Stimulated activated CD8-positive, alpha-beta memory T cell treated with anti-CD3 and anti-CD28 coated beads, Interleukin-15, amount 100 ng/mL, for 48 hours (primary cell): Measurements from ENCODE around the gene MEIS1.

Source experiments
- DNase-seq, 2 donors: peaks; one replicate each; pipeline ENCODE4 v3.0.0-alpha.2; 2020; ENCODE audit warnings: low read depth in 2 of 2

MEIS1 gene

DNA sequence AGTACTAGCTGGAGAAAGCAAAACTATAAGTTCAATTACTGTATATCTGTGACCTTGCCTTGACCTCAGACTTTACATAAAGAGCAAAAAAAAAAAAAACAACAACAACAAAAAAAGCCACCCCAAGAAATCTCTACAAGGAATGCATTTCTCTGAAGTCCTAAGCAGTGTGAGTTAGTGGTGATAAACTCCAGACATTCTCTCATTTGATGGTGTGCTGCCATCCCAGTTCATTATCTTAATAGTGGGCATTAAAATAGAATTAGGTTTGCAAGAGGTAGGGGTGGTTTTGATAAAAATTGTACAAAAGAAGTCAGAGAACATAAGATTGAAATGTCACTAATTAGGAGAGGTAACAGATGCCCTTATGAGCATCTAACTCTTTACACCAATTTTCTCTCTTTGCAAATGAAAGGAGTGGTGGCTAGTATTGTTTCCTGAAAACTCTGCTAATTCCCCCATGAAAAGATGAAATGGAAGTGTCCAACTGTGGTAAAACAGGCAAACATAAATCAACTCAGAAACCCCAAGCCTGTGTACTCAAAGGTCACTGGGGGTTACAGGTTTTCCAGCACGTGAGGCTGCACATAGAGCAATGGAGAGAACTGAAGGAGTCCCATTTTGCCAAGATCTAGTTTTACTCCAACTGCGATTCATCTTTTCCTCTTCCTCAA, 131.9 kb downstream of the MEIS1 start:
- no peak for DNase-seq

DNA sequence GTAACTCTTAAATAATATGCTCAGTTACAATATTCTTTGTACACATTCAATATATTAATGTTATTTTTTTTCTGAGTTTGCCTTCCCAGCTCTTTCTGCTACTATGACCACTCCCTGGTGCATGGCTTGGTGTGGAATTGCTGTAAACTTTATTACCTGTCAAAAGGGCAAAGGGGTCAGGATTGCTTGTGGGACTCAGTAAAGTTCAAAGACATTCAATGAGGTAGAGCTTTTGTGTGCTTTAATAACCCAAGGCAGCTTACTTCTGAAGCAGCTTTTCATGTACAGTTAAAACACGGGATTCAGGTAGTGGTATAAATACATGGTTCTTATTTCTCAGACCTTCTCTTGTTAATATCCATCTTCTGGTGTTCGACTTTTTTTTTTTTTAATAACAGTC, 132.8 kb downstream of the MEIS1 start:
- no peak for DNase-seq

DNA sequence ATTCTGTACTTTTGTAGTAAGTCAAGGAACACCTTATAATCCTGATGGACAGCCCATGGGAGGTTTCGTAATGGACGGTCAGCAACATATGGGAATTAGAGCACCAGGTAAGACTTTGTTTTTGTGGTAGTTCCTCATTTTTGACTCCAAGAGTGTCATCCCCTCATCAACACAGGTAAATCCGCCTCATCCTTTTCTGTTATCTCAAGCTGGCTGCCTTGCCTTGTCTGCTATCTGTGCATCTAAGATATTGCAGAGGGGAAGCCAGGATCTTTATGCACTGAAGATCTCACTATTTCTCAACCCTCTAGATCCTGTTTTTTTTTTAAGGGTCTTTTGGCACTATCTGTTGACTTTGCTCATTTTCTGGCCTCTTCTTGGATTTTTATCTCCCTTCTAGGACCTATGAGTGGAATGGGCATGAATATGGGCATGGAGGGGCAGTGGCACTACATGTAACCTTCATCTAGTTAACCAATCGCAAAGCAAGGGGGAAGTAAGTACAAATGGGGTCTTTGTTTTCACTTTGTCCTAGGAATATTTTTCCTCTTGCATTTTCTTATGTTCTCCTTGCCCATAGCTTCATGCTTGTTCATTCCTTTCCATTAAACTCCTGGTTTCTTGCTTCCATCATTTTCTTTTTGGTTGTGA, 133.8 kb downstream of the MEIS1 start:
- DNase-seq, result no peak

DNA sequence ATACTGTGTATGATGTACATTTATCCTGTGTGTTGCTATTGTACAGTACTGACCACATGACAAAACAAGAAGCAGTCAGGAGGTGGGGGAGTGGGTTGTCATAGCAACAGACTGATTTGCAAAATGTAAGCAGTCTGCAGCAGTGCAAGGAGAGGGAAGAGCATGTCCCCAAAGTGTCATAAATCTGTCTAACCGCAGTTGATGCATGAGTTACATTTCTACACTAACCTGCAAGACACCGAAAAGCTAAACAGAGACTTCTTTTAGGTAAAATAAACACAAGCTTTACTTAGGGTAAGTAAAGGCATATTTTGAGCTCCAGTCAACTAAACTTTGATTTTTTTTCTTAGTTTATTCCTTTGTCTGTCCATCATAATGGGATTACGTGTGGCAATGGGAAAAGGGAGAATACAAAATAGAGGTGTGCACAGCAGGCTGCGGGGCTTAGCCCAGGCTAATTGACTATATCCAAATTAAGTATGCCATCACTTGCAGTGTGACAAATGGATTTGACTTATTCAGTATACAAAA, 134.5 kb downstream of the MEIS1 start:
- no peak for DNase-seq

DNA sequence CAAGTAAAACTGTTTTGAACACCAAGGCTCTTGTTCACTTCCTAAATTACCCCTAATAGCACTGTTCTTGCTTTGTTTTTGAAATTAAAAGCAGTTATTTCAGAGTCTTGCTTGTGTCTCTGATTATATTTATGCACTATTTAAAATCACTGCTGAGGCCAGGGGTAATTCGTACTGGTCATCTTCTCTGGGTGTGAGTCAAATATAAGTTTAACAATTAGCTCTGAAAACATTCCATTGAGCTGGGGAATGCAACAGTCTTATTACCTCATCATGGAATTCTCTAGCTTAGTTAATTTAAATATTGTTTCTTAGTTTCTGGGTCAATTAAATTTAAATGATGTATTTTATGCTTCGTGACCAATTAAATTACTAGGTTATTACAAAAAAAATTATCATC, 135.0 kb downstream of the MEIS1 start:
- no peak for DNase-seq

DNA sequence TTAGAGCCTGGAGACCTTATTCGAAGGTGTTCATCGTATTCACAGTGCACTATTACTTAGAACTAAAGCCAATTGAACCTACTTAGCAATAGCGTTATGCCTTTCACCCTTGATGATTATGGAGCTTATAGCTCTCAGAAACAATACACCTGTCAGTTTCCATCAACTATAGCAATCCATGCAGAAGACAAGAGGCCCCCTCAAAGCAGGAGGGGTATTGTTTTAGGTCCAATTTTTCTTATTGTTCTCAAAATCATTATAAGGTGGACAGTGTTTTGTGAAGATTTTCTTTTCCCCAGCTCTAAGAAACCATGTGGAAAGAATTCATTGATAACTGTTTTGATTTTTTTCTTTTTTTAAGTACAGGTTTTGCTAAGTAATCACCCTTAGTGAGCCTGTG, 135.5 kb downstream of the MEIS1 start:
- no peak for DNase-seq

DNA sequence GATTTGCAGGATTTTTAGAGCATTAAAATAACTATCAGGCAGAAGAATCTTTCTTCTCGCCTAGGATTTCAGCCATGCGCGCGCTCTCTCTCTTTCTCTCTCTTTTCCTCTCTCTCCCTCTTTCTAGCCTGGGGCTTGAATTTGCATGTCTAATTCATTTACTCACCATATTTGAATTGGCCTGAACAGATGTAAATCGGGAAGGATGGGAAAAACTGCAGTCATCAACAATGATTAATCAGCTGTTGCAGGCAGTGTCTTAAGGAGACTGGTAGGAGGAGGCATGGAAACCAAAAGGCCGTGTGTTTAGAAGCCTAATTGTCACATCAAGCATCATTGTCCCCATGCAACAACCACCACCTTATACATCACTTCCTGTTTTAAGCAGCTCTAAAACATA, 137.0 kb downstream of the MEIS1 start:
- DNase-seq, result no peak

DNA sequence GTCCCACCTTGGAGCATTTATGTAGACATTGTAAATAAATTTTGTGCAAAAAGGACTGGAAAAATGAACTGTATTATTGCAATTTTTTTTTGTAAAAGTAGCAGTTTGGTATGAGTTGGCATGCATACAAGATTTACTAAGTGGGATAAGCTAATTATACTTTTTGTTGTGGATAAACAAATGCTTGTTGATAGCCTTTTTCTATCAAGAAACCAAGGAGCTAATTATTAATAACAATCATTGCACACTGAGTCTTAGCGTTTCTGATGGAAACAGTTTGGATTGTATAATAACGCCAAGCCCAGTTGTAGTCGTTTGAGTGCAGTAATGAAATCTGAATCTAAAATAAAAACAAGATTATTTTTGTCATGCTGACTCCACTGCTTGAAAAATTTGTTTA, 137.5 kb downstream of the MEIS1 start:
- DNase-seq, result no peak

DNA sequence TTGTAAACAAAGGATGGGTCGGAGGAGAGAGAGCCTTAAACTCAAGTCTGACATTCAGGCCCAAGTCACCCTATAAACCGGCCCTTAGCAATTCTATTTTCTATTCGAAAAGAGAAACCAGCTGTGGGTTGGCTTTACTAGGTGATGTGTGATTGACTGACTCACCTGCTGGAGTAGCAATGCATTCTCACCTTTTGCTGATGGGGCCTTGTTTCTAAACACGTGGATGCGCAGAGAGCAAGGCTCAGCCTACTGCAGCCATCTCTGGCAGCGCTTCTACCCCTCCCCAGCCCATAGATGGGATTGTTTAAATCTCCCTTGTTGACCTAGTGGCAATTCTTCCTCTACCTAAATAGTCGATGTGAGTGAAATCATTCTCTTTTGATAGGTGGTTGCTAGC, 138.5 kb downstream of the MEIS1 start:
- DNase-seq, result no peak

DNA sequence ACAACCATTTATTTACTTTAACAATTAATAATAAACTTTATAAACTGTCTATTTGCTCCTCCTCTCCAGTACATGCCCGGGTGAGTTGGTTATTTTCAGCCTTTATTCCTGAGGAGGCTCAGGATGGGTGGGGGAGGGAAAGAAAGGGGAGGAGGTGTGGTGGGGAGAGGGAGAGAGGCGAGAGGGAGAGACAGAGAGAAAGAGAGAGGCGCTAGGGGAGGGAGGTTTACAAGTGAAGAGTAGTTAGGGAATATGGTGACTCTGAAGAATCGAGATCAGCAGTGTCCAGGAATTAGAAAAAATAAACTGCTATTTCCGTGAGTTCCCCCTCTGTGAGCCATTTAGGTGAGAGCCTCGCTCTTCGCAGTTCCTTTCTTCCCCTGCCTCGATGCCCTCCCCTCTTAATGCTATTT, 138.9 kb downstream of the MEIS1 start:
- DNase-seq, result no peak

DNA sequence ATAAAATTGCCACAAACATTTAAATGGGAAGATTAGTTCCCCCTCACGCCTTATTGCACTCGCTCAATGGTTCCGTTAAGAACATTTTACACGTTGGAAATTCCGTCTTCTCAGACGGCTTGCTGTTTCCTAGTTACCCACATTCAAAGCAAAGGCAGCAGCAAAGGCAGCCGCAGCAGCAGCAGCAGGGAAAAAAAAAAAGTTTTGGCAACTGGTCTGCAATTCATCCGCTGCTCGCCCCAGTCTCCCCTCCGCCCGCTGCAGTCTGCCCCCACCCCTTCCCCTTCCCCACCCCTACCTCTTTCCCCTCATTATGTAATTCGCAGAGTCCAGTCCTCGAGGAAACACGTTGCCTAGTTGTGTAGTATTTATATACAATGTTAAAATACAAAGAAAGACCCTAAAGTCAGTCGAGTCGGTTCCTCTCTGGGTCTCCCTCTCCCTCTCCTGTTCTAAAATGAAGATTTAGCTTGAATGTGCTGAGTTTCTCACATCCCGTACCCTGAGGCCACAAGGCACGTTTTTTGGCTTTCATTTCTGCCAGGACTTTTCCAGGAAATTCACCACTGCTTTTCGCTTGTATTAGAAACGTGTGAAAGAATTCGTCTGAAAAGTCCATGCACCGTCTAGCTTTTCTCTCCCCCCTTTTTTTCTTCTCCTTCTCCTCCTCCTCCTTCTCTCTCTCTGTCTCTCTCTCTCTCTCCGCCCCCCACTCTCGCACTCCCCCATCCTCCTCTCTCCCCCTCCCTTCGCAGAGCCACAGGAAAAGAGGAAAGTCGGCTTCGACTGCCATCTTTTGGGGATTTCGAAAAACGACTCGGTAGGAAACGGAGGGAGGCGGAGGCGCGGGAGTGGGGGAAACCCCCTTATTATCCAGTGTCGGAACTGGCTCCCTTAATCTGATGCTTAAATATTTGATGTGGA, 140.0 kb downstream of the MEIS1 start:
- no peak for DNase-seq

DNA sequence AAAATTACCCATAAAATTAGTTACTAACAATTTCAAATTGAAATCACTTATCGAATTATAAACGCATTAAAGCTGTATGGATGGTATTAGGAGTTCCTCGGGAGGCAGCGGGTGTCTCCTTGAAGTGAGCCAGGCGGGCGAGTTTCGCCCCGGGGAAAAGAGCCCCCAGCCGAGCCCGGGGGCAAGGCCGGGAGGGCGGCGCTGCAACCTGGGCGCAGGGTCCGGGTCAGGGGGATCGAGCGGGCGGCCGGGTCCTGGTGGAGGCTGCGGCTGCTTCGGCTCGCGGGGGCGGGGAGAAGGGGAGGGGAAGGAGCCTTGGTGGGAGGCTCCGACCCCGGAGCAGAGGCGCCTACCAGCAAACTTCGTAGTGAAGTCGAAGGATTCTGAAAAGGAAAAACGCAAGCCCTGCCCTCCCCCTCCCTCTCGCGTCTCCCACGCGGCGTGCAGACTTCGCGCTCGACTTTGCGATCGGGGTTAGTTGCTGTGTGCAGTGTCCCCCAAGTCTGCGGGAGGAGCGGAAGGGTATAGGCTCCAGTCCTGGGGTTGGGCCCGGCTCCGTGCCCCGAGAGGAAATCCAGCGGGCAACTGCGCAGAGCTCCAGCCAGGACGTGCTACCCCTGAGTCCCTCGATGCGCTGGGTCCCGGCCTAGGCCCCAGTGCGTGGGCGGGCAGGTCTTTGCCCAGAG, 140.8 kb downstream of the MEIS1 start:
- DNase-seq, result no peak

DNA sequence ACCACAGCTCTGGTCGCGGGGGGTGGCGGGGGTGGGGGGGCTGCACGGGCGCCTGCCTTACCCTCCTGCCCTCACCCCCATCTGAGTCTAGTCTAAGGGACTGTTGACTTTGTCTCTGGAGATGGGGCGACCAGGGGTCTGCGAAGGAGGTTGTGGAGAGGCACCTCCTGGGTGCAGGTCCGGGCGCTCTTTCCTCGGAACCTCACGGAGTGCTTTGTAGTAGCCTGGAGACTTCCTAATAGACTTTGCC, 141.3 kb downstream of the MEIS1 start:
- DNase-seq, result no peak

DNA sequence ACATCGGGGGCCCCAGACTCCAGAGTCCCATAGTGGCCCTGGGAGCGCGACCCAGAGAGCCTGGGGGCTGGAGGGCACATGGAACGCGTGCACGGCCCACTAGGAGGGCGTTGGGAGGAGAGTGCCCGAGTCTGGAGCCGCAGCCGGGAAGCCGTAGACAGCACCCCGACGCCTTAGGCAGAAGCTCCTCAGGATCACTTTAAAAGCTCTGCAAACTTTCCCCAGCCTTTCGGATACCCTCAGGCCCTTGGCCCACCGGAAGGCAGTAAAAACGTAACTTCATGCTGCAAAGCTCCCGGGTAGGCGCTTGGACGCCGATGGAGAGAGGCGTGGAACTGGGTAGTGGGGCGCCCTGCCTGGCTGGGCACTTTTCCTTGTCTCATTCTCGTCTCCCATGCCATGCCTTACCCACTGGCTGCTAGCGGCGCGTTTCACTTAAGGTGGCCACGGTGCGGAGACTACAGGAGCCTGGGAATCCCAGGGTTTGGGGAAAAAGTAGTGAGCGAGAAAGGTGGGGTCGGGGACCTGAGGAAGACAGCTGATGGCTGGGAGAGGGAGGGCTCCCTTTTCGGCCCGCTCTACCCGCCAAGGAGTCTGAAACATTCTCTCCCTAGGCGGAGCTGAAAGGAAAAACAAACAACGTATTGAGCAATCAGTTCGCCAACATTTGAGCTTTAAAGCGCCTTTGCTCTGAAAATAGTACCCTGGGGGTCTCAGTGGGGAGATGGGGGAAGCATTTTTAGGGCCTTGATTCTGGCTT, 141.8 kb downstream of the MEIS1 start:
- DNase-seq, result no peak

DNA sequence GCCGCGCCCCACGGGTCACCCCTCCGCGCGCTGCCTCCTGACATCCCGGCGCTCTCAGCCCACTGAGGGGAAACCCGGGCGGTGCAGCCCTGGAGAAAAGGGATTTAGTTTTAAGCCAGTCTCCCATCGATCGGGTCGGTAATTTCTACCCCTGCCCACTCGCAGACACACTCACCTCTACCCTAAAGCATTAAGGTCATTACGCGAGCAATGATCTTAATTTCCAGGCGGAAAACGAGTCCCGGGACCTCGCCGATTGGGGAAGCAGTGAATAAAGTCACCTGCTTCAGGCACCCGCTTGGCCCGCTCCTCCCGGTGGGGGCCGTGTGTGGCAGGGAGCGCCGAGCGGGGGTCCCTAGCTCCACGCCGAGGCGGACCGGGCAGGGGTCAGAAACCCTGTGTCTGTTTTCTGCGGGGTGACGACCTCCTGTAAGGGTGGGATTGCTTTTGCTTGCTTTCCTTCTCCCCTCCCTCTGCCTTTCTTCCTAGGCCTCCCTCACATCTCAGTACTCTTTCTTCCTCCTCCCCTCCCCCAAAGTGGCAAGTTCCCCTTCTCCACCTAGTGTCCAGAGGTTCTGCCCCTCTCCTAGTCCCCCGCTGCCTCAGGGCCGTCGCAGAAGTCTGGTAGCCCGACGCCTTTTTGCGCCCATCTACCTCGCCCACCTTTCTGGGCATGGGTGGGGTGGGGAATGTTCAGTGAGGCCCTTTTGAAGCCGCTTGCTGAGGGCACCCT, 142.6 kb downstream of the MEIS1 start:
- DNase-seq, result no peak

DNA sequence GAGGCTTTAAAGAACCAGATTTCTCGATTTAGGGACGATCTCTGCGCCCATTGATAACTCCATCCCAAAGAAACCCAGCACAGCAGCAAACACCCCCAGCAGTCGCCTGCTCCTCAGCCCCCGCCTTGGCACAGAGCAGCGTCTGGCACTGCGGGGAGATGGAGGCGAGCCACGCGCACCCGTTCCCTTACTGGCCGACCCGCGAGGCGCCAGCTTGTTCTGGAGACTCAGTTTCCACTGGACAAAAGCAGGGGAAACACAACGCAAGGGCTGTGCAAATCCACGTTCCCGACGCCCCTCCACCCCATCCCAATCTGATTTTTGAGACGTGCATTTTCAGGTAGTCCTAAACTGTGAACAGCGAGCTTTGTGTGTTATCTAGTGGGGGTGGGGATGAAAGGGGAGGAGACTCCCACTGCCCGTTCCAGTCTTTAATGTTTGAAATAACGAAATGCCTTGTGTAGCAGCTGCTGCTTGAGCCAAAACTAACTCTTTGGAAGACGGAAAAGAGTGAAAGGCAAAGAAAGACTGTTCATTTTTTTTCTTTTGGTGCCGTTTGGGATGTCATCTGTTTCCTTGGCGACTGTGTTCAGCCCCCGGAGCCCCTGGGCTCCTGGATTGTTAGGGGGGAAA, 143.2 kb downstream of the MEIS1 start:
- DNase-seq, result no peak

DNA sequence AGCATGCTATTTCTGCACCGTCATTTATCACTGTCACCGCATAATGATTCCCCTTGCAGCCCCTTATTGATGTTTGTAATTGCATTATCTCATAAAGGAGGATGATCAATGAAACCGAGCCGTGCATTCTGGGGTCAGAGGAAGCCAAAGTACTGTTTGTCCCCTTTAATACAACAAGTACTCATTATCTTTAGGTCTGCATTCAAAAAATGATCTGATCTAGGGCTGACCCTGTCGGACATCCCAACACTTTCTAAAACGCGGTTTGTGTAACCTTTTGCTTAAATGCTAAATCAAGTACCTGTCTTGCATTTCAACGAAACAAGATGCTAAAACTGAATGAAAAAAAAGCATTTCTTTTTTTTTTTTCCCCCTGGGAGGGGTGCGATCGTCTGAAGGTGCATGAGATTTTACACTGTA, 143.8 kb downstream of the MEIS1 start:
- DNase-seq, result no peak

DNA sequence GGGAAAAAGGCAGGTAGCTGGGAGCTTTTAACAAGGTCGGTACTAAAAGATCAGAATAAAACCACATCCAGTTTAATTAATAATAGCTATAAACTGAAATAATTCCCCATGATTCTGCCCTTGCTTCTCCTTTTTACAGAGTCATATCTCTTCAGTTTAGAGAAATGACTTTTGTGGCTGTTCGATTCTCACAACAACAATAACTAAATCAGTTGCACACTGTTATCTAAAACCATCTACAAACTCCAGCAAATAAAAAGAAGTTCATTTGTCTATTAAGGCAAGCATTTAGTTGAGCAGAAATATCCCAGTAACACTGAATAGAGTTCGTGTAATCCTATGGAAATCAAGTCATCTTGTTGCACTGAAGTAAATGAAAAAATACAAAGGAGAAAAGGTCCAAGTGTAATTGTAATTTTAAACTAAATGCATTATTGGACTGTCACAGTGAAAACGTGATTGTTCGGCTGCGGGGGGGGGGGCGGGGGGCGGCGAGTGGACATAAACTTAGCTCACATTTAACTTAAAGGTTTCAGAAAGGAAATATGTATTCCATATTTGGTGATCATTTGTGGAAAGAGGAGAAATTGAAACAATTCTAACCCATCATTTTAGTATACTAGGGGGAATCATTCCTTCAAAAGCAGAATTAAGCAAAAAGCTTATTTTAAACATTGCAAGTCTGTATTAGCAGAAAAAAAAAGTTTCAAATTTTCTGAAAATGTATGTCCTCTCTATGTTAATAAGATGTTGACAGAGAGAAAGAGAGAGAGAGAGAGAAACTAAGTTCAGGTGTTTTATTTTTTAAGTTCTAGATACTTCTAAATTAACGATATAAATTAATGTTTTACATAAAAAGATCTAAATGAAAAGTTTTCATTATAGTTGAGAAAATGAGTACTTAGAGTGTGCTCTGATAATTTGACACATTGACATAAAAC, 144.5 kb downstream of the MEIS1 start:
- no peak for DNase-seq
